Measurements from ENCODE around the gene FRMD6.
"Not testable (repeated sequence)": the region's sequence is repeated elsewhere in the genome, so short reads cannot be mapped to it uniquely, and the experiment has no call there.

The FRMD6 gene

DNA sequence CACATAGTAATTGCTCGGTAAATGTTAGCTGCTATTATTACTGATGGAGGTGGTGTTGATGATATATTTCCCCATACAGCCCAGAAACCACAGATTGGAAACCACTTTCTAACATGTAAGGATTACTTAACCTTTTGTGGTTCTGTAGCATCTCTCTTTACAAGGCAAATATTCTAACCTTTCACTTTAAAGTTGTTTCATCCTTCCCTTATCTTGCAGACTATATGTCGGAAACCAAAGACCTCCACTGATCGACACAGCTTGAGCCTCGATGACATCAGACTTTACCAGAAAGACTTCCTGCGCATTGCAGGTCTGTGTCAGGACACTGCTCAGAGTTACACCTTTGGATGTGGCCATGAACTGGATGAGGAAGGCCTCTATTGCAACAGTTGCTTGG is 75.8 kb downstream of the FRMD6 start:
- DNase-seq: no peak

DNA sequence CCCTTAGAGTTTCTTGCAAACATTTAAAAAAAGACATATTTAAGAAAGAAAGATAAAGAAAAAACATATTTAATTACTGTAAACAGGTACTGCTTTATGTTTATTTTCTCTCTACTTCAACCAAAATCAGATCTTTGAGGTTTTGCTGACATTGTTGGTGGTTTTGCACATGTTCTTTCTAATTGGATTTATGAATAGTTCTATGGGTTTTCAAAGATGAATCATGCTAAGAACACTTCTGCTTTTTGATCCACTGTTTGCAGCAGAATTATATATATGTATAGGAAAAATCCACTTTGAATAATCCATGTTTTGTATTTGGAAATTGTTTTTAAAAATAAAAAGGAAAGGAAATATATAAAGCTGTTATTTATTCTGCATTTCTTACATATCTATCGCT is 78.4 kb downstream of the FRMD6 start:
- DNase-seq: no peak

DNA sequence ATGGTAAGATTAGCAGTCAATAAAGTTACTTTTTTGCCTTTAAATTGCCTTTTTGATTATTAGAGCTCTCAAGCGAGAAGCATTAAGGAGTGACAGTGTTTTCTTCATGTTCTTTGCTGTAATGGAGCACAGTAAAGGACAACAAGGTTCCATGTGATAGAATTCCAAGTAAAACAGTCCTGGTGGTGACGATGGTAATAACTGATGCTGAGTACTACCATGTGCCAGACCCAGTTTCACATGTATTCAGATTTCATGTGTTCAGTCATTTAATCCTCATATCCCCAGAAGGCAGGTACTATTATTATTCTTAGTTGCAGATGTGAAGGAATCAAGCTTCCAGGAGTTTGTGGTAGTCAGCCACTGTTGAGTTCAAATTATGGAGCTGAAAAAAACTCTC is 79.0 kb downstream of the FRMD6 start:
- DNase-seq: no peak

DNA sequence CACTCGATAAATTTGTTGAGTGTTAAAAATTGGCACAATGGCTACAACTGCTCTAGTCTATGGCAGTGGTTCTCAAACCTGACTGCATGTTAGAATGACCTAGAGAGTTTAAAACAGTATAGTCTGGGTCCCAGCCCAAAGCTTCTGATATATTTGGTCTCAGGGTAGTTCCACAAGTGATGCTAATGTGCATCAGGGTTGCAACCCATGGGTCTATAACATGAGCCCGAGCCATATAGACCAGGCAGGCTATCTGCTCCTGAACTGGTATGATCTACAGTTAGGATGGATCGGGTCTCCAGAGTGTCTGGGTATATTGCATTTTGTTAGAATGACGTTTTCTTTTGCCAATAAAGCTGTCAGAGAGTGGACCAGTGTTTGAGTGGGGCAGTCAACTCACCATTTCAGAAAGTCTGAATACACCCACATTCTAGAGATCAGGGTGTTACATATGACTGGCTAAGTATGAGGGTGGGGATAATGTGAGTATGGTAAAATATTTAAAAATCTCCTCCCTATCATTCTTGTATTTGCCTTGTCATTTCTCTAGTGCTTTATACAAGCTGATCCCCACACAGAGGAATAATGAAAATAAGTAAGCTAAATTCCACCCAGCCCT is 80.9 kb downstream of the FRMD6 start:
- DNase-seq: no peak

DNA sequence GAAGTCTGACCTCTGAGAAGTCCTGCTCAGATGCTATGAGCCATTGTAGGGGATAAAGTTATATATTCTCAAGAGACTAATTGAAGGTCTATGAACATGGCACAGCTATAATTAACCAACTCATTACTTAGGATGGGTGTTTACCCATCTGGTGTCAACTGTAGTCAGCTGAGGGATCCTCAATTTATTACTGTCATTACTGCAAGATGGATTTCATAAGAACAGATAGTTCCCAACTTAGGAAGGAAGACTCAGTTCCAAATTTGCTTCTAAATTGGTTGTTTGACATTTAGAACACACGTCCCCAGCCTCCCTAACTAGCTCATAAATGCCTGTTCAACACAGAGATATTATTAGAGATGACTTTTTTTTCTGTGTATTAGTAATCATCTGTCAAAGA is 81.4 kb downstream of the FRMD6 start:
- DNase-seq: no peak

DNA sequence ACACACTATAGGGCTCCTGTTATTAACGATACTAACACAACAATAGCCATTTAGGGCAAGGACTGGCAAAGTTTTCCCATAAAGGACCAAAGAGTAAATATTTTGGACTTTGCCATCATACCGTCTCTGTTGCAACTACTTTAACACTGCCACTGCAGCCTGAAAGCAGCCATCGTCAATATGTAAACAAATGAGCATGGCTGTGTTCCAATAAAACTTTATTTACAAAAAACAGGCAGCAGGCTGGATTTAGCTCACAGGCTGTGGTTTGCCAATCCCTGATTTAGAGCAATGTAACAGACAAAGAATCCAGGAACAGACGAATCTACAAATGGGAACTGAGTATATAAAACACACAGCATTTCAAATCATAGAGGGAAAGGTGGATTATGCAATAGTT is 84.1 kb downstream of the FRMD6 start:
- peak; percentile 23 to 64 for DNase-seq

DNA sequence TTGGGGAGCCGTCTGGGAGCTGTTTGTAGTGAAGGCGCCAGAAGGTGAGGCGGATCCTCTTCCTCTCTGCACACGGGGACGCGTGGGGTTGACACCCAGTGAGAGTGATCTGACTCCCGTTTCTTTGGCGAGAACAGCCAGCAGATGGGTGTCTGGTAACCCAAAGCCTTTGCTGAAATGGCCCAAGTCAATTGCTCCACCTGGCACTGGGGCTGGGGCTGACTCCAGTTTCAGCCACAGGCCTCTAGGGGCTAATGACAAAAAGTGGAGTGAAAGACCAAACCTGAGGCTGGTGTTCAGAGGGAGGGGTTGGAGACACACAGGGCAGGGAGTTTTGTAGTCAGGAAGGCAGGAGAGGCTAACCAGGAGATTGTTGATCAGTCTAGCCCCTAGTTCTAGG is 87.0 kb downstream of the FRMD6 start:
- peak; percentile 57 to 65 for DNase-seq

DNA sequence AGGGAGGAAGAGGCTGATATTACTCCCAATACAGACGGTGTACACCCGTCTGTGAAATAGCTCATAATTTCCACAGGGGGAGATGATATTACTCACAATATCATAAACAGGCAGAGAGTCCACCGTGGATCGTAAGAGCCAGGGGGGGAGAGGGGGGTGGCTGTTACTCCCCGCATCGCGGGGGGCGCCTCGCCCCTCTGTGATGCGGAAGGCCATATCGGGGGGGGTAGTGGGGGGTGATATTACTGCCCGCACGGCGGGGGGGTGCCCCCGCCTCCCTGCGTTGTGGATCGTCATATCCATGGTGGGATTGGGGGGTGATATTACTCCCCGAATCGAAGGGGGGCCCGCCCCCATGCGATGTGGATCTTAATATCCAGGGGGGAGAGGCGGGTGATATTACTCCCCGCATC is 91.9 kb downstream of the FRMD6 start:
- no peak for DNase-seq

DNA sequence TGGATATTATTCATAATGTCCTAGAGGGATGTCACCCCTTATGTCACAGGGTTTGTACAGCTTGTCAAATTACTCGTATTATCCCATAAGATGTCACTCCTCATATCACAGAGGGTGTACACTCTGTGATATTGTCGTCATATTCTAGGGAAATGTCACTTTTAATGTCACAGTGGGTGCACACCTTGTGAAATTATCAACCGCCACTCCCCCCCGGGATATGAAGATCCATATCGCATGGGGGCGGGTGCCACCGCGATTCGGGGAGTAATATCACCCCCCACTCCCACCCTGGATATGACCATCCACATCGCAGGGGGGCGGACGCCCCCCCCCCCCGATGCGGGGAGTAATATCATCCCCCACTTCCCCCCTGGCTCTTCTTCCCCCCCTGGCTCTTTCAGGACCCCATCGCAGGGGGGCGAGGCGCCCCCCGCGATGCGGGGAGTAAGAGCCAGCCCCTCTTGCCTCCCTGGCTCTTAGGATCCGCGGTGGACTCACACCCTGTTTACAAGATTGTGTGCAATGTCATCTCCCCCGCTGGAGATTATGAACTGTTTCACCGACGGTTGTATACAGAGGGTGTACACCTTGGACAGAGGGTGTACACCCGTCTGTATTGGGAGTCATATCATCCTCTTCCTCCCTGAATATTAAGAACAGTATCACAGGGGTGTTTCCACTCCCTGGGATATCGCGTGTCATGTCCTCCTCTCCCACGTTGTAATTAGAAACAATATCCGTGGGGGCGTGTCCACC is 92.8 kb downstream of the FRMD6 start:
- no peak for DNase-seq

DNA sequence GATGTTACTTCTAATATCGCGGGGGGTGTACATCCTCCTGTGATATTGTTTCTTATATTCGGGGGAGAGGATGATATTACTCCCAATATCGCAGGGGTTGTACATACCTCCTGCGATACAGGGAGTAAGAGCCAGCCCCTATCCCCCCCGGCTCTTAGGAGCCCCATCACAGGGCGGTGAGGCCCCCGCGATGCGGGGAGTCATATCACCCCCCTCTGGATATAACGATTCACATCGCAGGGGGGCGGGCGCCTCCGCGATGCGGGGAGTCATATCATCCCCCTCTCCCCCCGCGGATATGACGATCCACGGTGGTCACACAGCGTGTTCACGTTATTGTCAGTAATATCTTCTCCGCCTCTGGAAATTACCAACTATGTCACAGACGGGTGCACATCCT is 95.1 kb downstream of the FRMD6 start:
- DNase-seq: not testable (repeated sequence)

DNA sequence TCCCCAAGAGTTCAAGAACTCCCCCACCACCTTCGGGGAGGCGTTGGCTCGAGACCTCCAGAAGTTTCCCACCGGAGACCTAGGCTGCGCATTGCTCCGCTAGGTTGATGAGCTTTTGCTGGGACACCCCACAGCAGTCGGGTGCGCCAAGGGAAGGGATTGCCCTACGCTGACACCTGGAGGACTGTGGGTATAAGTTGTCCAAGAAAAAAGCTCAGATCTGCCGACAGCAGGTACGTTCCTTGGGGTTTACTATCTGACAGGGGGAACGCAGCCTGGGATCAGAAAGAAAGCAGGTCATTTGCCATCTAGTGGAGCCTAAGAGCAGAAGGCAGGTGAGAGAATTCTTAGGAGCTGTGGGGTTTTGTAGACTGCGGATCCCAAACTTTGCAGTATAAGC is 98.8 kb downstream of the FRMD6 start:
- DNase-seq: no peak

DNA sequence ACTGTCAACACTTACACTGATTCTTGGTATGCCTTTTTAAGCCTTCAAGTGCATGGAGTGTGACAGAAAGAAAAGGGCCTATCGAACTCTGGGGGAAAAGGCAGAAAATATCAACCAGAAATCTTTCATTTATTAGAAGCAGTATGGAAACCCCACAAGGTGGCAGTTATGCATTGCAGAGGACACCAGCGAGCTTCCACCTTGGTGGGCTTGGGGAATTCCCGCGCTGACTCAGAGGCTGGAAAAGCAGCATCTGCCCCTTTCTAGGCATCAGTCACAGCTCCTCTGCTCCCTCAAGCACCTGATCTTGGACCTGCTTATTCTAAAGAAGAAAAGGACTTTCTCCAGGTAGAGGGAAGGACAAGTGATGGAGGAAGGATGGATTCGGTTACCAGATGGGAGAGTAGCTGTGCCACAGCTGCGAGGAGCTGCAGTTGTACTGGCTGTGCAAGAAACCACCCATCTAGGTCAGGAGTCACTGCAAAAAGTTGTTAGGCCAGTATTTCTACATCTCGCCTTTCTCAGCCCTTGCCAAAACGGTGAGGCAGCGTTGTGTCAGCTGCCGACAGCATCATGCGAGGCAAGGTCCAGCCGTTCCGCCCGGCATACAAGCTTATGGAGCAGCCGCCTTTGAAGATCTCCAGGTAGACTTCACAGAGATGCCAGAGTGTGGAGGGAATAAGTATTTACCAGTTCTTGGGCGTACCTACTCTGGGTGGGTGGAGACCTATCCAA is 100.1 kb downstream of the FRMD6 start:
- DNase-seq: not testable (repeated sequence)

DNA sequence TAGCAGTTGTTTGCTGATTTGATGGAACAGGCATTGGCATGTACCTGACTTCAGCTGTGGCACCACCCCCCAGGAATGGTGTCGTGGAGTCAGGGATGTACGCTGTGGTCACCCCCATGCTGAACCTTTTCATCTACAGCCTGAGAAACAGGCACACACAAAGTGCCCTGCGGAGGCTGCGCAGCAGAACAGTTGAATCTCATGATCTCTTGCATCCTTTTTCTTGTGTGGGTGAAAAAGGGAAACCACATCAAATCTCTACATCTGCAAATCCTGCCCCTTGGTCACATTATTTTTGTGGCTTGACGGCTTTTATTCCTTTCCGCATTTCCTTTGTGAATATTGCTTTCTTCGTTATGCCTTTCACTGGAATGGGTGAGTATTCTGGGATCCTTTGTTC is 106.0 kb downstream of the FRMD6 start:
- DNase-seq: not testable (repeated sequence)

DNA sequence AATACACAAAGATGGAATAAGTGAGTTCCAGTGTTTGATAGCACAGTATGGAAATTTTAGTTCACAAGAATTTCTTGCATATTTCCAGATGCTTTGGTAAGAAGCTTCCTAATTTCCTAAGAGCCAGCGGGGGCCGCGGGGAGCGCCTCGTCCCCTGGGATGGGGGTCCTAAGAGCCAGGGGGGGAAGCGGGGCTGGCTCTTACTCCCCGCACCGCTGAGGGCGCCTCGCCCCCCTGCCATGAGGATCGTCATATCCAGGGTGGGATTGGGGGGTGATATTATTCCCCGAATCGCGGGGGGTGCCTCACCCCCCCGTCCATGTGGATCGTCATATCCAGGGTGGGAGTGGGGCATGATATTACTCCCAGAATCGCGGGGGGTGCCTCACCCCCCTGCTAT is 108.2 kb downstream of the FRMD6 start:
- no peak for DNase-seq

DNA sequence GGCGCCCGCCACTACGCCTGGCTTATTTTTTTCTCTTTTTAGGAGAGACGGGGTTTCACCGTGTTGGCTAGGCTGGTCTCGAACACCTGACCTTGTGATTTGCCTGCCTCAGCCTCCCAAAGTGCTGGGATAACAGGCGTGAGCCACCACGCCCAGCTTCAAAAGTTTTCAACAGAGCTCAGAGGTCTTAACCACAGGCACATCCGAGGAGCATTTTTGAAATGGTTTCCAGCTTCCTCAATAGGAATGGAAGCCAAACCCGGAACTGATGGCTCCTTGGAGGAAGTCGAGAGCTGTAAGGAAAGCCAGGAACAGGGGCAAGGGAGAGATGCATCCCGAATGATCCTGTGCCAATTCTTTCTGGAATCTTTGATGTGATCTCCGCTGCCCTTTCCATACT is 114.0 kb downstream of the FRMD6 start:
- DNase-seq: not testable (repeated sequence)

DNA sequence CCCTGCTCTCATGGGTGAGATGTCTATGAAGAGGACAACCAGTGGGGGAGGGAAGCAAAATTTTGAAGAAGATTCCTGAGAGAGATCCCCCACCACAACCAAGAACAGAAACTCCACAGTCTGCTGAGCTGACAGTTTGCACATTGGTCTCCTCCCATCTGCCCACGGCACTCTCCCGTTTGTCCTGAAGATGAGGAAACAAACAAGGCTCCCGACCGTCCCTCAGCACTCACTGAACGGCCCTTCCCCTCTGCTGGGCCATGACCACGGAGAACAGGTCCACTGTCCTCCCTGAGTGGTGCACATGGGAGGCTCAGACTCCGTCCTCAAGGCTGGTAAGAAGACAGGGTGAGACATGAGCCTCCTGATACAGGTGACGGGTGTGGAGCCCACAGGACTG is 114.9 kb downstream of the FRMD6 start:
- DNase-seq: not testable (repeated sequence)

DNA sequence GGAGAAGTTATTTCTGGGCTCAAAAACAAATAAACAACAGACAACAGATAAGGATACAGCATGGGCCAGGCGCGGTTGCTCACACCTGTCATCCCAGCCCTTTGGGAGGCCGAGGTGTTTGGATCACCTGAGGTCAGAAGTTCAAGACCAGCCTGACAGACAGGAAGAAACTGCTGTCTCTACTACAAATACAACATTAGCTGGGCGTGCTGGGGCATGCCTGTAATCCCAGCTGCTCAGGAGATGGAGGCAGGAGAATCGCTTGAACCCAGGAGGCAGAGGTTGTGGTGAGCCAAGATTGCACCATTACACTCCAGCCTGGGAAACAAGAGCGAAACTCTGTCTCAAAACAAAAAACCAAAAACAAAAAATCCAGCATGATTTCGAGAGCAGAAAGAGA is 117.6 kb downstream of the FRMD6 start:
- DNase-seq: not testable (repeated sequence)

DNA sequence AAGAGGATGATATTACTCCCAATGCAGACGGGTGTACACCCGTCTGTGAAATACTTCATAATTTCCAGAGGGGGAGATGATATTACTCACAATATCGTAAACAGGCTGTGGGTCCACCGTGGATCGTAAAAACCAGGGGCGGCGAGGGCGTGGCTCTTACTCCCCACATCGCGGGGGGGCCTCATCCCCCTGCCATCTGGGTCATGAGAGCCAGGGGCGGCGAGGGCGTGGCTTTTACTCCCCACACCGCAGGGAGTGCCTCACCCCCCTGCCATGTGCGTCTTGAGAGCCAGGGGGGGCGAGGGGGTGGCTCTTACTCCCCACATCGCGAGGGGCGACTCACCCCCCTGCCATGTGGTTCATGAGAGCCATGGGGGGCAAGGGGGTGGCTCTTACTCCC is 122.5 kb downstream of the FRMD6 start:
- no peak for DNase-seq

DNA sequence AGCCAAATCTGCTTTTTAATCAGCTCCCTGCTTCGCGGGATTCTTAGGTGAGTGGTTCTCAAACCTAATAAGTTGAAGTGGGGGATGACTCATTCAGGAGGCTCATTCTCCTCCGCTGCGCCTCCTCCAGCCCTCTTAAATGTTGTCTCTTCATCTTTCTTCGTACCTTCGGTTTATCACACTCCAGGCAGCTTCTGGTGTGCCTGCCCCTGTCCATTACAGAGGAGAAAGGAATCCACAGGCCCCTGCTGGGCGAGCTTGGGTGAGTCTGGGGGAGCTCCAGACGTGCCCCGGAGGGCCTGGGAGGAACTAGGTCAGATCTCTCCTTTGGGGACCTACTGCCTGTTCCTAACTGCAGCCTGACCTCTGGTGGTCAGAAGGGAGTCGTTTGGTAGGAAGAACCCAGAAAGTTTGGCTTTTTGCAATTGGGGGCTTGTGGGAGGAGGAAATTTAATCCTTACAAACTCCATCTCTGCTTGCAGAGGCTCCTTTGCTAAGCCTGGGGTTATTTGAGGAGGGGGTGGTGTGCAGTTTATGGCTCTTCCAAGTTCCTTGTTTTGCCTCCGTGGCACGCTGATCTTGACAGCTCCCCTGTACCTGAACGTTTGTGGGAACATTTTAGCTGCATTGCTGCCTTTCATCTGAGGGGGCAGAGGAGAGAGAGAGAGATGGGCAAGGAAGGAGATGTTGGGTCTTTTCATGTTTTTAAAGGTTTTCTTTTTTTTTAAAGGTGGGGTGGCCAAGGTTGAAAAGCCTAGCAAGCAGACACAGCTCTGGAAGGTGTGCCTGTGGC is 124.6 kb downstream of the FRMD6 start:
- peak in 1 of 2 experiments; percentile 81 for DNase-seq

DNA sequence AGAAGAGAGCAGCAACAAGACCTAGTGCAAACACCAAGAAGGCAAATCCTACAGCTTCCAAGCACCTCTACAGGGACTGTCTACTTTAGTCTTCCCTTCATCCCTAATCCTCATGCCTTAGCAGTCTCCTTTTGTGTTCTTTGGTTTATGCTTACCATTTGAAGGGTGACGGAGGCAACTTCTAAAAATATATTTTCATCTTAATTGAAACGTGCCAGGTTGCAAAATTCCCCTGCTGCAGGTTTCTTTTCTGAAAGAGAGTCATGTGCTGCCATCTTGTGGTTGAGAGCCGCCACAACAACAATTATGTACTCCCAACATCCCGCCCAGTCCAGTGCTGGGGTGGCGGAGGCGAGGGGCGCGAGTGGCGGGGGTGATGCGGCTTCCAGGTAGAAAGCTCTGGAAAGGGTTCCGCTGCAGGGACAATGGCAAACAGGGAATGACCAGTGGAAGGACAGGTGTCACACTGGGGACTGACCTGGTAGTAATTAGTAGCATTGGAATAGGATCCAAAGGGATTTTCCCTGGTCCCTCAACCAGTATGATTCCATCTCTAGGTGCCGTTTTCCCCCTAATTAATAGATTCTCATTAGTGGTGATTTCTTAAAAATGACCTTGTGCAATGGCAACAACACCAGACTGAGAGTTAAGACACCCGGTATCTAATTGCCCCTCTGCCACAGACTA is 128.4 kb downstream of the FRMD6 start:
- DNase-seq: peak; percentile 55 to 81

Data from NCI-H446 (cell line).